Measurements from ENCODE around the gene COL1A1.

The COL1A1 gene

GRCh38 chr17:50186661-50187393 lies 14.6 kb downstream of the COL1A1 start:
- DNase-seq (ENCODE audit: low spot score), result no peak

- DNase-seq (ENCODE audit: low spot score), result no peak
These were observed 15.6 kb downstream of the COL1A1 start for GRCh38 chr17:50185631-50186471.

- no peak for DNase-seq (ENCODE audit: low spot score)
These were observed 16.6 kb downstream of the COL1A1 start for GRCh38 chr17:50184611-50185398.

- no peak for DNase-seq (ENCODE audit: low spot score)
These were observed 17.4 kb downstream of the COL1A1 start for GRCh38 chr17:50184064-50184463.

- DNase-seq (ENCODE audit: low spot score), result no peak
These were observed 17.9 kb downstream of the COL1A1 start for GRCh38 chr17:50183421-50183994.

GRCh38 chr17:50182783-50183420 lies 18.5 kb downstream of the COL1A1 start:
- no peak for DNase-seq (ENCODE audit: low spot score)

- no peak for DNase-seq (ENCODE audit: low spot score)
These were observed 19.6 kb downstream of the COL1A1 start for GRCh38 chr17:50181591-50182560.

GRCh38 chr17:50181144-50181543 lies 20.3 kb downstream of the COL1A1 start:
- DNase-seq (ENCODE audit: low spot score), result no peak

GRCh38 chr17:50180620-50181019 lies 20.8 kb downstream of the COL1A1 start:
- DNase-seq (ENCODE audit: low spot score), result no peak

GRCh38 chr17:50180111-50180510 lies 21.3 kb downstream of the COL1A1 start:
- no peak for DNase-seq (ENCODE audit: low spot score)

GRCh38 chr17:50177983-50178834 lies 23.2 kb downstream of the COL1A1 start:
- no peak for DNase-seq (ENCODE audit: low spot score)

- DNase-seq (ENCODE audit: low spot score), result no peak
These were observed 24.0 kb downstream of the COL1A1 start for GRCh38 chr17:50177476-50177875.

- DNase-seq (ENCODE audit: low spot score), result no peak
These were observed 24.7 kb downstream of the COL1A1 start for GRCh38 chr17:50176559-50177357.

GRCh38 chr17:50175035-50175807 lies 26.2 kb downstream of the COL1A1 start:
- no peak for DNase-seq (ENCODE audit: low spot score)

GRCh38 chr17:50174444-50174843 lies 27.0 kb downstream of the COL1A1 start:
- DNase-seq (ENCODE audit: low spot score), result no peak

- no peak for DNase-seq (ENCODE audit: low spot score)
These were observed 28.0 kb downstream of the COL1A1 start for GRCh38 chr17:50173335-50173941.

GRCh38 chr17:50172936-50173334 lies 28.5 kb downstream of the COL1A1 start:
- no peak for DNase-seq (ENCODE audit: low spot score)
